C4-2B (cell line): ENCODE measurements around the gene ZFAND3.

Experiments used
- CTCF ChIP-seq: fragments of 450-650 bp; conservative IDR thresholded peaks from 2 replicates; pipeline ENCODE4 v1.5.1; 2017; ENCODE audit warnings: mild to moderate bottlenecking
- ZFX ChIP-seq: fragments of 450-650 bp; IDR thresholded peaks from 2 replicates; pipeline ENCODE4 v1.6.1; 2017

GRCh38 chr6:37981626-37982025, 162.1 kb downstream of the ZFAND3 start:
- TF ChIP-seq CTCF (no peak), ZFX (no peak)
